Superior temporal gyrus (tissue), 1 donor: ENCODE data around the gene BCL2L11.

Experiments
- DNase-seq: peaks from one replicate; pipeline ENCODE4 v3.0.0-alpha.2; 2016; ENCODE audit errors: extremely low spot score

Gene BCL2L11

DNA sequence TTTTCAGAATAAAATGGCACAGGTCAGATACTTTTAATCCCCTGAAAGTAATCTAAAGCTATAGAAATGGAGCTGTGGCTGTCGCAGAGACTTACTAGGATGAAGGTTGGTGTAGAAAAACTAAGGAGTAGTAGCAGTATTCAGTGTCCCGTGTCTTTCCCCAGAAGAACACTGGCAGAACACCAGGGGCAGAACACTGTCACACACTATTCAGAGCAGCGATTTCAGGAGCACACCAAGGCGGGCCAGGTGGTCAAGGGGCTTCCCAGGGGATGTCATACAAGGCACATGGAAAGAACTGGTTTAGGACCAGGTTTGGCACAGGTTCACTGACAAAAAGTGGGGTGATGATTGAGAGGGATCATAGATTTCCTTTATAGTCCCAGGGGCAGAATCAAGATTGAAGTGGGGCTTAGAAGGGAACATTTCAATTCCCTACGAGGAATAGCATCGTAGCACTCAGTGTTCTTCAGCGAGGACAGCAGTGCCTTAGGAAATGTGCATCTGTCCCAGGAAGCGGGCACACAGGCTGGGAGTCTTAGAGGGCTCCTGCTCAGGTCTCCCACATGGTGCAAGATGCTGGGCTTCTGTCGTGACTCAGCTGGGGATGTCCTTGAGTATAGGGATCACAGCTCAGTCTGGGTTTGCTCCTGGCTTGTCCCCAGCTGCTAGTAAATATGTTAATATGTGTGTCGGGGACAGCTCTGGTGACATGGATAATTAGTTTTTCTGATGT is 22.6 kb downstream of the BCL2L11 start:
- no peak for DNase-seq

DNA sequence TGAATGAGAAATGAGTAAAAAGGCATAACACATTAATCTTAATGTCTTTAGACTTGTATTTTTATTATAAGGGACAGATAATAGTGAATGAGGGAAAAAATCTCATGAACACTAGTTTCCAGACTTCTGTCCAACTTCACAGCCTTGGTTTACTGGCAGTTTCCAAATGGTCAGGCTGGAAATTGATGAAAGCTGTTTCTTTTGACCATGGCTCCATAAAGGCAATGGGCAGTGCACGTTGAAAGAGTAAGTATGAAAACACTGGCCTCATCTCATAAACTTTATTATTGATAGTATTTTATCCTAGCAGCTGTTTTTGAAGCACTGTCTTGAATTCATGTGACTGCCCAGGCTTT is 23.1 kb downstream of the BCL2L11 start:
- no peak for DNase-seq

DNA sequence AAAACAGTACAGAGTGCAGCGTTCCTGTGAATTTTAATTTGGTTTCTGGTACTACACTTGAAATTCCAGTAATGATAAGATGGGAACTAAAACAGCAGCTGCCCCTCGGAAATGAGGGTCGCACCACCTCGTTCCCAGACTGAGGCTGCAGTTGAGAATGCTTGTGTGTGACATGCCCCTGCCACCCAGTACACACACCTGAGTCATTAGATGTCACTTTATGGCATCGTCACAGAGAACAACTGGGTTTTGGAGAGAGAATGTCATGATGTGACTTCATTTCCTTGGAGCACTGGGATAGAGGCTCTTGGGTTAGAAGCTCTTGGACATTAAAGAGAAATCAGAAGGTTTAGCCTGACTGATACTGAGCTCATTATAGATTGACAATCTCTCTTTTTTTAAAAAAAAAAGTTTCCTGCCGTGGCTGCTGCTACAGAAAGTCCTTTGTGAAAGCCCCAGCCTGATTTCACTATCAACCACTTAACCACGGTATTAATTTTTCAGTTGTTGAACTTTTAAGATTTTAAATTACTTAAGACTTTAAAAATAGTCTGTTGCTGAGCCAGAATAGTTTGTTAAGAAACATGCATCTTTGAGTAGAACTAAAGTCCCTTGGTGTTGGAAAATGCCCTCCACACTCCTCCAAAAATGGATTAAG is 24.5 kb downstream of the BCL2L11 start:
- no peak for DNase-seq

DNA sequence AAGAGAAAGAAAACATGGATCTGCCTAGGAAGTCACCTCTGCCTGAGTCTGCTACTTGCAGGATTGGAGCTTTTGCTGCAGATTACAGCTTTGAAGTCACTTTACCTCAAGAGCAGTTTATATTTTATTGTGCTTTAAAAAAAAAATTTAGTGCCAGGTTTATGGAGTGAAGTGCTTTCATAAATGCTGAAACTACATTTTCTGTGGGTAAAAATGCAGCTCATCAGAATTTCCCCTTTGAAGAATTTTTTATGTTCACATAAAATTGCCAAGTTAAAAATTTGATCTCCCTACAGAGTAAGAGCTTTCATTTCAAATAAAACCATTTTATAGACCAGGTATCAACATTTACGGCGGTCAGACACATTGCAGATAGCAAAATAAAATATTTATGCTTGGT is 25.2 kb downstream of the BCL2L11 start:
- DNase-seq, result no peak

DNA sequence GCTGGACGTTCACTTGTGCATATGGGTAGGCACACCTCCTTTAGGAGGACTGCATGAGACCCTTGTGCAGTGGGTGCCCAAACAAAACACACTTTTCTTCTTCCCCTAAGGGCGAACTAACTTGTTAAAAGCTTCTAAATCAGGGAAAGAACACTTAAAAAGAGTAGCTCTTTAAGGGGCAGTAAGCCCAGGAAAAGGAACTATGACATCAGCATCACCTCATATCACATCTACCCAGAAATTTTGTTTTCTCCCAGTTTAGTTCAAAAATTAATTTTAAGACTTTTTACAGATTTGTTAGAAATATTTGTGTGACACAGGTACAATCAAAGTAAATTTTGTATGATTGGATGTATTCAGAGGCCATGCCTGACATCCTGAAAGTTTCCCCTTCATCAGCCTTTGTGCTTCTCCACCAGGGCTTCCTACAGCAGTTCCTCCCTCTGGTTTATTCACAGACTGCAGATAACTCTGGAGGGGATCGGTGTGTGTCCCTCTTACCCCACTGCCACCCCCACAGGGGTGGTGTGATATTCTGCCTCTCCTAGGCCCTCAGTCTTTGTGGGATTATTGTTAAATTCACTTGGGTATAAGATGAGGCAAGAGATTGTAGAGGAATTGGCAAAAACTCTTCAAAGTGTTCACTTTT is 27.6 kb downstream of the BCL2L11 start:
- DNase-seq, result no peak

DNA sequence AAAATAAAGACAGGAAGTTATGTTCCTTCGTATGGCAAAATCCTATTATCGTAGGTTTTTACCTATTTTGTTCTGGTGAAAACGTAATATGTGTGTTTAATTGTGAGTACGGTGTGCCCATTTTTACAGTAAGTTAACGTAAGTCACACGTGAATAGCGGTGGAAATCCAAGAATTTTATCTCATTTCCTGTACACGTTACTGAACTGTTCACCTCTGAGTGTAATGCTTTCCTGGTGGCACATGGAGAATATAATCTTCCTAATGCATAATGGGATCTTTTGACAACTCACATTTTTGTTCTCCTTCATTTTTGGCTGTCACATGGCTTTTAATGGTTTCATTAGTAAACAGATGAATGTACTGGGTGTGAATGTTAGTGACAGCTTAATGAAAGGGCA is 28.2 kb downstream of the BCL2L11 start:
- DNase-seq, result no peak

DNA sequence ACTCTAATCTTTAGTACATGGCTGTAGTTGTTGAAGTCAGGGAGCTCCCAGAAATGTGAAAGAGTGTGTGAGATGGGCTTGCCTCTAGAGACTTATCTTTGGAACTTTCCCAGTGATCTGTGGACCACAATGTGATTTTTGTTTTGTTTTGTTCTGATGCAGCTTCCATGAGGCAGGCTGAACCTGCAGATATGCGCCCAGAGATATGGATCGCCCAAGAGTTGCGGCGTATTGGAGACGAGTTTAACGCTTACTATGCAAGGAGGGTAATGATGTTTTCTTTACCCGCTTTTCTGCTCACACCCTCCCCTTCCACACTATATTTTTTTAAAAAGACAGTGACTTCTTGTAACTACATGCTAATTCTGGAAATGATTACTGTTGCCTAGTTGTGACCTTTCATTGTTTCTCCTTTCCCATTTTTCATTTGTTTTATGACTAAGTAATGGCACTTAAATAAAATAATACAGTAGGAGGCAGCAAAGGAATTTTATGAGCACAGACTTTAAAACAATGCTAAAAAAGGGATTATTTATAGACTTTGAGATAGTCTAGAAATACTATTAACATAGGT is 29.3 kb downstream of the BCL2L11 start:
- no peak for DNase-seq

DNA sequence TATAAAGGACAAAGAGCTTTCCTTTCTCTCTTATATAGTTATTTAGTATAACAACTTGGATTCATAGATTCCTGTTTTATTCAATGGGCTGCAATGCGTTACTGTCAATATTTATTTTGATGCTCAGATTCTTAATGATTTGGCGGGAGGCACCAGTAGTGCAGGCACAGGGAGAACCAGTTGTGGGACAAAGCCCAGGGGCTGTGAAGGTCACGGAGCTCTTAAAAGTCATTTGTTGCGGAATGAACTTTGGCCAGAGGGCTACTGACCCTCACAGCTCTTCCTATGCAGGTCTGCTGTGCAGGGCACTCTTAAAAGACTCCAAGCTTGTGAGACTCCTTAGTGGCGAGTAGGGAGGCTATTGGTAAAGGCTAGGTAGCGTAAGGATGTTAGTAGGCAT is 34.0 kb downstream of the BCL2L11 start:
- no peak for DNase-seq

DNA sequence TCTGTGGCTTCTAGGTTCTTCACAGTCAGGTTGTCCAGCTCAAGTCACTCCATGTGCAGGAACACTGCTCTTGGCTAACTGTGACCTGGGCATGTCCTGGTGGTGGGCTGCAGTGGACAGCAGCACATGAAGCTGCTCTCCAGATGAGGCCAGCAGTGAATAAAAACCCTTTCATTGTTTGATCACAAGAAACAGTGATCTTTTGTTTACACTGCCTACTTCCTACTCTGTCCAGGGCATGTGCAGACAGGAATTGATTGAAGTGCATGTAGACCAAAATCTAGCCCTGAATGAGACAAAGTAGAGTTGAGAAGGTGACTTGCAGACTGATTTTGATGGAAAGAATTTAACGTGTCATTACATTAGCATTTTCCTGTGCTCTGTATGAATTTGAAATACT is 34.9 kb downstream of the BCL2L11 start:
- peak; percentile 73 for DNase-seq

DNA sequence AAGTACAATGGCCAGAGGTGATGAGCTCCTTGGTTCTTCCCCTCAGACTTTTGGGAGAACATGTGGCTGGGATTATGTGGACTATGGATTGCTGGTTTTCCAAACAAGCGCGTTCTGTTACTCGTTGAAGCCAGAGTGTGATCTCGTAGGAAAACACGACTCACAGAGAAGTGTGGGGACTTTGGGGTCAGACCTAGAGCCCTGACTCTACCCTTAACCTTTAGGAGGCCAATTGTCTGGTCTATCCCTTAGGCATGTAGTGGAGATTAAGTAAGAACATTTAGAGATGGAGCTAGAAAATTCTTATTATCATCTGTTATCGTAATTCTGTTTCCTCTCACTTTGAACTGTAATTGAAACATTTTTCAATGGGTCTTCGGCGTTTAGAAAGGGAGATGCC is 35.8 kb downstream of the BCL2L11 start:
- no peak for DNase-seq

DNA sequence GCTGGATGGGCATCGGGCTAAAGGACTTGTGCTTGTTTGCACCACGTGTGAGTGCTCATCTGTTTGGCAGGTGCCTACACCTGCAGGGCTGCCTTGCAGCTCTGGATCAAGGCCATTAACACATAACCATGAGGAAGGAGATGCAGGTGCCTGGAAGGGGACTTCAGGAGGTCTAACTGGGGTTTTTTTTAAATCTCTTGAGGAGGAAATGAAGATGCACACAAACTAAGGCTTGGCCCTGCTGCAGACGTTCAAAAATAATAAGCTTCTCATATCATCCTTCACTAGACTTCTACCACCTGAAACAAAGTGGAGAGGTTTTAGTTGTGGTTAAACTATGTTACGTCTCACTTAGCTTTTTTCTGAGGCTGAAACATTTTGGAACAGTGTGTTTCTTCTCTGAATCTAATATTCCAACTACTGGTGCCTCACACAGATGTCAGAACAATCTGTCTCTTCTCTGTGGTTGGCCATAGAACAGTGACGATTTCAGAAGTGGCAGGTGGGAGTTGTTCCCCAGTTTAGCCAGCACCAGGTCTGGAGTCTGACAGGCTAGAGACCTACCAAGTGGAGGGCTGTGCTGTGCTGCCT is 36.5 kb downstream of the BCL2L11 start:
- DNase-seq, result no peak

DNA sequence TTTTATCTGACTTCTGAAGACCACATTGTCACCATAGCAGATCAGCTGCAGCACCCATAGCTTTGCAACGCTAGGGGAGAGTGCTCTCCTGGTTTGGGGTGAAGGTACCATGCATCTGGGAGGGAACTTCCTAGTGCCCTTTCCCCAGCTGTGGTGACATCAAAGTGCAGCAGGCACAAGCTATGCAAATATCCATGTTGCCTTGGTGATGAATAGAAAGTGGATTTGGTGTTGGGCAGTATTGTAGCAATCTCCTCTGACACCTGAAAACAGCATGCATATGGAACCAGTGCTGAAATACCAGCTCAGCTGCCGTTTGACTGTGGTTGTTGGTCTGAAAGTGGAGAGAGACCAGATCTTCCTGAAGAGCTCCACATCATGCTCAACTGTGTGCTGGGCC is 37.1 kb downstream of the BCL2L11 start:
- no peak for DNase-seq

DNA sequence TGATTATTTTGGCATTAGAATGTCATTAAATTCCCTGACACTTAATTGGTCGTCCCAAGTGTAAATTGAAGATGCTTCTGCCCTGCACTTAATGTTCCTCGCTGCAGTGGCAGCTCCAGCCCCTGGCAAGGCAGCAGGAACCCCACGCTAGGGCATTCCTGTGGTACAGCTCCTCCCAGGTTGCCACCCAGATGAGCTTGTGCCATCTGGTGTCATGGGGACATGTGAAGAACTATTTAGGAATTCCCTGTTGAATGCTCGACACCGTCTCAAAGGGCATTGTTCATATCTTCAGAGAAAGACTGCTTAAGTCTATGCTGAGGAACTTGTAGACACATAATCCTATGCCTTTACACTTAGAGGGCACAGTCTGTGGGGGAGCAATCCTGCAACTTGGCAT is 38.9 kb downstream of the BCL2L11 start:
- no peak for DNase-seq

DNA sequence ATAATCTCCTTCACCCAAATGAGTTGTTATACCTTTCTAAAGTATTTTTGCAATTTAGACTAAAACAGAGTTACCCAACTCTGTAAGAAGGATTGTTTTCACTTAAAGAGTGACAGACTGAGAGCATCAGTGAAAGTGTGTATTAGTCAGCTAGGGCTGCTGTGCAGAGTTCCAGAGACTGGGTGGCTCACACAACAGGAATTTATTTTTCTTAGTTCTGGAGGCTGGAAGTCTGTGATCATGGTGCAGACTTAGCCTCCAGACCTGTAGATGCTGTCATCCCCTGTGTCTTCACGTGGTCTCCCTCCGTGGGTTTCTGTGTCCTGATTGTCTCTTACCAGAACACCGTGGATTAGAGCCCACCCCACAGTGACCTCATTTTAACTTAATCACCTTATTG is 40.0 kb downstream of the BCL2L11 start:
- DNase-seq, result no peak

DNA sequence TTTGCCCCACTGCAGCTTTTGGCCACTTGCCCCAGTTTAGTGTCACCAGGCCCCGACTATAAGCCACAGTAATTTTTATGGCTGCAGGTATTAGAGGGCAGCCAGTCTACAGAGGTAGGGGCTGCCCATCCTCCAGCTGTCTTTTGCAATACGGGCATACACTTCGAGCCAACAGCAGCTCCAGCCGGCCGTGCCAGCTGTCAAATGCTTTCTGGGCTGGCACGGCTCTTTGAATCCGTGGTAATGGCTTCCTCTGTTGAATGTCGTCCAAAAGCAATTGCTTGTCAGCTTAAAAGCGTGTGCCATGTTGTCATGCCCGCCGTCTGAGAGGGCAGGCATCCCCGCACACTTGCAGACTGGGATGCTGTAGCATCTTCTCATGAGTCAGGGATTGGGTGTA is 41.3 kb downstream of the BCL2L11 start:
- DNase-seq, result peak; percentile 85

DNA sequence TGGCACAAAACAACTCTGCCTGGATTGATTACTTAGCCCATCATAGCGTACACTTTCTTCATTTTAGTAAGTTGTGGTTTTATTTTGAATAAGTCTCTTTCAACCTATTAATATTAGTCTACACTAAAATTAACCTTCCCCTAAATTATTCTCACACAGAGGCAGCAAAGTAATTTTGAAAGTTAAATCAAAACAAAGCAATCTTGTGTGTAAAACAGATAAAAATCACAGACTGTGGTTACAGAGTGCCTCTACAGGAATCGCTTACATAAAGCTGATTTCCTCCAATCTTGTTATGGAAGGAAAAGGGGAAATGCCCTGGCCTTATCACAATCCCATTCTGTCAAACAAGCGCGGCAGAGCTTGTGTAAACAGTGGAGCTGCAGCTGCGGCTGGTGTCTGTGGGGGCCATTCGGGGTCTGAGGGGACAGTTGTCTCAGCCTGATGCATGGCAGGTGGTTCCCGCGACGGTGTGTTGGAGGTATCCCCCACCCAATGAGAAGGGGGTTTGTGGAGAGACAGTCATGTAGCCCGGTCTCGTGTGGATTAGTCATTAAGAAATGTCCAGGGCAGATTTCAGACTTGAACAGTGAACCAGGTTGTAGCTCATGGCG is 42.1 kb downstream of the BCL2L11 start:
- no peak for DNase-seq

DNA sequence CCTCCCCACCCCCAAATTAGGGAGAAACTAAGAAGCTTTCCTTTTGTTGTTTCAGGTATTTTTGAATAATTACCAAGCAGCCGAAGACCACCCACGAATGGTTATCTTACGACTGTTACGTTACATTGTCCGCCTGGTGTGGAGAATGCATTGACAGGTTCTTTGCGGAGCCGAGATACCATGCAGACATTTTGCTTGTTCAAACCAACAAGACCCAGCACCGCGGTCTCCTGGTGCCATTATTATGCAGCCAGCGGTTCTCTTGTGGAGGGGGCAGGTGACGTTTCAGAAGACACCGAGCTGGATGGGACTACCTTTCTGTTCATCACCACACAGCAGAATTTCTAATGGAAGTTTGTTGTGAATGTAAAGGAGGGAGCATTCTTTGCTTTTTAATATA is 43.4 kb downstream of the BCL2L11 start:
- DNase-seq, result no peak

DNA sequence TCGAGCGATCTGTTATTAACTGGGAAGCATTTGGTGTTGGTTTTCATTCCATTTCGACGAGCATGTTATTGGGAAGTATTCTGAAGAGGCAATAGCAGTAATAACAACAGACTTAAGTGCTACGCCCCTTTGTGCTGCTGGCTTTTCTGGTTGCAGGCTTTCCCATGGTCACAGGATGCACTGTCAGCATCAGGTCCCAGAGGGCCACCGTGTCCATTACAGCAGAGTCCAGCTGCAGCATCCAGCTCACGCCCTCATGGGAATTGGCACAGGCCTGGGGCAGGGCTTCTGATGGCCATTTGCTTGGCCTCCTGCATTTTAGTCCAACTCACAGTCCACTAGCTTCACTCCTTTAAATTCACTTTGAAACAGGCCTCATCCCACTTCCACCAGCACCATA is 44.4 kb downstream of the BCL2L11 start:
- DNase-seq, result no peak

DNA sequence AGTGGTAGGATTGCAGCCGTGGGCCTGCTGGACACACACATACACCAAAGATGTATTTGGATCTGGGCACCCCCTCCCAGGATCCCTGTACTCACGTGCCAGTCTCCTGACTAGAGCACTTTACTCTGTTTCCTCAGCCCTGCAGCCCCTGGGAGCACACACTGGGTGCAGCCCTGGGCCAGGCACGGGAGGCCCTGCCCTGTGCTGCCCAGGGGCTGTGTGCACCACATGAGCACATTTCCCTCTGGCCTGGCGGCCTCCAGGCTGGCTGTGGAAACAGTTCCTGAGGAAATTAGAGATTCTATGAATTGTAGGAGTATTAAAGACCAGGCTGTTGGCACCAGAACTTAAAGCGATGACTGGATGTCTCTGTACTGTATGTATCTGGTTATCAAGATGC is 45.4 kb downstream of the BCL2L11 start:
- no peak for DNase-seq

DNA sequence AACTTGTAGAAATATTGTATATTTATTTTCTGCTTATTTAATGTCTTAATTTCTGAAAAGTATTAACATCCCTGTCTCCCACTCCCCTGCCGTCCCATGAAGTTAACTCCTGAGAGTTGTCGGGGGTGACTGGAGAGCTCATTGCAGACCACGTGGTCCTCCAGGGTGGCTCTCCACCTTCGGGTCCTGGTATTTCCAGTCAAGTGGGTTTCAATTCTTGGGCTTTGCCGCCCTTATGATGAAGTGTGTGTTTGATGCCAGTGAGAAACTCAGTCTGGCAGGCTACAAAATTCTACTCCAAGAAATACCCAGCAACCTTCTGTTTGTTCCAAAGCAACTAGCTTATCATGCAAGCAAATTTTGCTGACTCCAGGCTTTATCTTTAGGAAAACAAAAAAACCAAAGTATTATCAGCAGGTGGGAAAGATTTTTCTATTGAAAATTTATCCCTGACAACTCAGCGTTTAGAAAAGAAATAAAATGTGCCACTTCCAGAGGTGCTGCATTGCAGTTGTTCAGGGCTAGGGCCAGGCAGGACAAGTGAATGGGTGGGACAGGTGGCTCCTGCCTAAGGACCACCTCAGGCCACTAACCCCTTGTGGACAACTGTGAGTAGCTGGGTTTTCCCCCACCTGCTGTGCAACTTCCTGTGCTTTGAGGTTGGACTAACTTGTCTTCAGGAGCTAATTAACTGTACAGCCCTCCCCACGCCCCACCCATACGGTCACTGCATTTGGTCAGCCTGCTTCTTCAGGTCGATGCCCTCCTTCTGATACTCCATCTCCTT is 46.6 kb downstream of the BCL2L11 start:
- no peak for DNase-seq

DNA sequence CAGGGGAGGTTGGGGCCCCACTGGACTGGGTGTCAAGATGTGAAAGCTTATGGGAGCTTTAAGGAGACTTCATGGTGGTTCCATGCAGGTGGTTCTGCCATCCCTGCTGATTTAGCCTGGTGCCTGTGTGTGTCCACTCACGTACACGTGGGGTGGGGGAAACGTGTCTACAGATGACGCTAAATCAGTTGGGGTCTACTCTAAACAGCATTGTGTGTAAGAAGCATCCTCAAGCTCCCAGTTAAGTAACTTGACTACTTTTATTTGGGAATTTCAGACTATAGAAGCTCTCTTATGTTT is 47.1 kb downstream of the BCL2L11 start:
- no peak for DNase-seq
